H1 (cell line): ENCODE results near the gene FAM169A. TPM values are rescaled to one million over a fixed set of nuclear protein-coding genes. Genes with fewer than 3 reads are reported as not detected.

Experiments
- CTCF ChIA-PET: fragments of 300-600 bp; sonication (Branson Sonifier 250); formaldehyde crosslinking; loops from one replicate; lab custom pipeline; 2021; ENCODE audit not compliant: partially characterized antibody; lab: Charles Lee
- POLR2A ChIA-PET: fragments of 300-600 bp; sonication (Branson Sonifier 250); formaldehyde crosslinking; loops from one replicate; lab custom pipeline; 2021; ENCODE audit warnings: inconsistent platforms; ENCODE audit not compliant: partially characterized antibody; lab: Charles Lee
- DNase-seq, 2 experiments: peaks; one replicate each; pipeline versions ENCODE4 v3.0.0 to v3.0.0-alpha.2; 2010 to 2022; ENCODE audit warnings: low spot score in 2 of 2, low read depth in 1 of 2, mixed read lengths in 1 of 2
- FAIRE-seq: peaks from 2 replicates; lab custom pipeline; 2011; peaks lifted over from hg19 to GRCh38; lab: Jason Lieb, UNC
- H2AFZ ChIP-seq: 2 replicates; pipeline ENCODE4 v1.8.1; 2012; ENCODE audit warnings: low read length, inconsistent platforms
- H2AK5ac ChIP-seq: 2 replicates; pipeline ENCODE4 v1.6.1; 2013; ENCODE audit warnings: low read depth, low read length
- H2BK120ac ChIP-seq: replicated peaks from 2 replicates; pipeline ENCODE3; 2013; ENCODE audit warnings: low read depth, low read length, inconsistent platforms
- H2BK12ac ChIP-seq: 2 replicates; pipeline ENCODE4 v1.6.1; 2013; ENCODE audit warnings: low read depth, low read length
- H2BK15ac ChIP-seq: 2 replicates; pipeline ENCODE4 v1.6.1; 2013; ENCODE audit warnings: low read length
- H2BK20ac ChIP-seq: 2 replicates; pipeline ENCODE4 v1.6.1; 2013; ENCODE audit warnings: low read length
- H2BK5ac ChIP-seq: 2 replicates; pipeline ENCODE4 v1.6.1; 2013; ENCODE audit warnings: low read depth, low read length
- H3K14ac ChIP-seq: 2 replicates; pipeline ENCODE4 v1.6.1; 2013; ENCODE audit warnings: inconsistent platforms; ENCODE audit not compliant: insufficient read length
- H3K18ac ChIP-seq: 2 replicates; pipeline ENCODE4 v1.6.1; 2013; ENCODE audit warnings: low read length; ENCODE audit errors: extremely low read depth
- H3K23ac ChIP-seq: 2 replicates; pipeline ENCODE4 v1.6.1; 2013; ENCODE audit warnings: inconsistent platforms; ENCODE audit not compliant: insufficient read length
- H3K23me2 ChIP-seq: 2 replicates; pipeline ENCODE4 v1.6.1; 2013; ENCODE audit warnings: low read depth, low read length
- H3K27ac ChIP-seq: 2 replicates; pipeline ENCODE4 v1.6.1; 2011; ENCODE audit warnings: low read depth, low read length, inconsistent platforms
- H3K27me3 ChIP-seq, 4 experiments: replicated peaks in 1 of 4; 1 replicate in 1 of 4; 2 replicates in 3 of 4; pipeline versions ENCODE4 v1.6.1 to v1.8.1; 2011 to 2013; ENCODE audit warnings: low read length in 3 of 4, mild to moderate bottlenecking in 3 of 4, inconsistent platforms in 2 of 4, mixed read lengths in 2 of 4, moderate library complexity in 1 of 4; ENCODE audit not compliant: control insufficient read depth in 3 of 4, insufficient read depth in 3 of 4; ENCODE audit errors: extremely low read depth in 1 of 4
- H3K36me3 ChIP-seq, 4 experiments: 2 replicates each; pipeline versions ENCODE4 v1.6.1 to v1.8.1; 2011 to 2013; ENCODE audit warnings: mild to moderate bottlenecking in 4 of 4, low read length in 3 of 4, moderate library complexity in 2 of 4, control low read depth in 1 of 4, inconsistent platforms in 1 of 4; ENCODE audit not compliant: insufficient read depth in 4 of 4, control insufficient read depth in 2 of 4
- H3K4ac ChIP-seq: replicated peaks from 2 replicates; pipeline ENCODE3; 2013; ENCODE audit warnings: low read length, low read depth, mixed read lengths, inconsistent platforms; ENCODE audit not compliant: insufficient read length
- H3K4me1 ChIP-seq, 4 experiments: replicated peaks in 1 of 4; 1 replicate in 1 of 4; 2 replicates in 3 of 4; pipeline versions ENCODE4 v1.6.1 to v1.8.1; 2011 to 2013; ENCODE audit warnings: low read length in 3 of 4, inconsistent platforms in 2 of 4, mixed read lengths in 1 of 4; ENCODE audit not compliant: insufficient read depth in 4 of 4, control insufficient read depth in 3 of 4
- H3K4me2 ChIP-seq, 2 experiments: 2 replicates each; pipeline versions ENCODE4 v1.6.1 to v1.8.1; 2011 to 2013; ENCODE audit warnings: low read depth in 2 of 2, low read length in 2 of 2, control low read depth in 1 of 2, inconsistent platforms in 1 of 2, mild to moderate bottlenecking in 1 of 2; ENCODE audit not compliant: insufficient read depth in 1 of 2
- H3K4me3 ChIP-seq, 4 experiments: fragments of 200-600, 300-600 bp in 1 of 4; sonication (generic), shearing (Covaris generic), sonication (Bioruptor Twin) in 1 of 4; 2 replicates each; pipeline versions ENCODE4 v1.5.1 to v1.8.1; 2011 to 2016; ENCODE audit warnings: low read length in 4 of 4, low read depth in 3 of 4, control low read depth in 2 of 4, inconsistent platforms in 2 of 4, mild to moderate bottlenecking in 2 of 4, mixed read lengths in 1 of 4, moderate library complexity in 1 of 4; ENCODE audit not compliant: insufficient read depth in 2 of 4; ENCODE audit errors: extremely low read depth in 1 of 4
- H3K56ac ChIP-seq: replicated peaks from 2 replicates; pipeline ENCODE3; 2013; ENCODE audit warnings: low read depth, mild to moderate bottlenecking, mixed read lengths, low read length, inconsistent platforms; ENCODE audit not compliant: insufficient read length
- H3K79me1 ChIP-seq: 2 replicates; pipeline ENCODE4 v1.6.1; 2013; ENCODE audit warnings: low read depth, low read length, control low read depth
- H3K79me2 ChIP-seq, 2 experiments: 2 replicates each; pipeline versions ENCODE4 v1.6.1 to v1.8.1; 2012 to 2013; ENCODE audit warnings: low read length in 2 of 2, mild to moderate bottlenecking in 2 of 2, inconsistent platforms in 1 of 2; ENCODE audit not compliant: insufficient read depth in 2 of 2, control insufficient read depth in 1 of 2
- H3K9ac ChIP-seq, 4 experiments: replicated peaks in 1 of 4; 1 replicate in 1 of 4; 2 replicates in 3 of 4; pipeline versions ENCODE4 v1.6.1 to v1.8.1; 2011 to 2013; ENCODE audit warnings: low read depth in 3 of 4, low read length in 3 of 4, control low read depth in 2 of 4, mild to moderate bottlenecking in 2 of 4, moderate library complexity in 2 of 4, inconsistent platforms in 1 of 4; ENCODE audit errors: extremely low read depth in 1 of 4
- H3K9me3 ChIP-seq, 2 experiments: 2 replicates each; pipeline versions ENCODE4 v1.6.1 to v1.8.1; 2012 to 2013; ENCODE audit warnings: mild to moderate bottlenecking in 2 of 2, moderate library complexity in 2 of 2, control low read depth in 1 of 2, inconsistent platforms in 1 of 2, low read depth in 1 of 2, low read length in 1 of 2, mixed read lengths in 1 of 2; ENCODE audit not compliant: insufficient read depth in 2 of 2
- H4K20me1 ChIP-seq, 2 experiments: replicated peaks in 1 of 2; 2 replicates each; pipeline versions ENCODE3 to v1.8.1; 2011 to 2013; ENCODE audit warnings: inconsistent platforms in 2 of 2, low read length in 2 of 2, mild to moderate bottlenecking in 1 of 2; ENCODE audit not compliant: insufficient read depth in 2 of 2, control insufficient read depth in 1 of 2
- H4K5ac ChIP-seq: 2 replicates; pipeline ENCODE4 v1.6.1; 2013; ENCODE audit warnings: low read length, low read depth, mixed read lengths, inconsistent platforms; ENCODE audit not compliant: insufficient read length
- H4K8ac ChIP-seq: 2 replicates; pipeline ENCODE4 v1.8.0; 2013; ENCODE audit warnings: mild to moderate bottlenecking, moderate library complexity, low read length, inconsistent platforms; ENCODE audit not compliant: insufficient read depth; ENCODE audit errors: extremely low read depth
- H4K91ac ChIP-seq: replicated peaks from 2 replicates; pipeline ENCODE3; 2013; ENCODE audit warnings: low read length, mixed read lengths, inconsistent platforms; ENCODE audit not compliant: insufficient read length
- CHD1 ChIP-seq: IDR thresholded peaks from 2 replicates; pipeline ENCODE4 v1.6.1; 2012; ENCODE audit warnings: low read depth, low read length, improper control_type of control experiment
- CTCF ChIP-seq, 3 experiments: IDR thresholded peaks; 1 replicate in 2 of 3; 2 replicates in 1 of 3; pipeline versions ENCODE4 v1.5.1 to v1.6.1; 2011; ENCODE audit warnings: low read length in 3 of 3, mild to moderate bottlenecking in 3 of 3, inconsistent platforms in 2 of 3, low read depth in 1 of 3, moderate library complexity in 1 of 3; ENCODE audit not compliant: insufficient read depth in 1 of 3; ENCODE audit errors: control extremely low read depth in 1 of 3
- NANOG ChIP-seq: IDR thresholded peaks from 2 replicates; pipeline ENCODE4 v1.6.1; 2011; ENCODE audit warnings: low read length, low read depth, mild to moderate bottlenecking, inconsistent platforms; ENCODE audit not compliant: insufficient read depth, poor library complexity, severe bottlenecking
- RAD21 ChIP-seq, 2 experiments: IDR thresholded peaks in 1 of 2; conservative IDR thresholded peaks in 1 of 2; 2 replicates each; pipeline ENCODE4 v1.6.1; 2011; ENCODE audit warnings: low read depth in 2 of 2, low read length in 2 of 2, improper control_type of control experiment in 1 of 2, inconsistent platforms in 1 of 2, mild to moderate bottlenecking in 1 of 2, moderate library complexity in 1 of 2
- RBBP5 ChIP-seq: IDR thresholded peaks from 2 replicates; pipeline ENCODE4 v1.7.1; 2012; ENCODE audit warnings: low read depth, mild to moderate bottlenecking, inconsistent platforms, low read length, moderate library complexity, borderline replicate concordance
- WGBS, 2 experiments: shearing (Covaris generic) in 1 of 2; methylation state at CpG; one replicate each; pipeline versions ENCODE4 v1.1.6 to v1.1.7; 2013 to 2015; ENCODE audit warnings: low lambda C conversion rate in 2 of 2, mixed read lengths in 2 of 2, inconsistent platforms in 1 of 2, low coverage in 1 of 2, missing lambda C conversion rate in 1 of 2; ENCODE audit not compliant: insufficient replicate concordance in 2 of 2, insufficient coverage in 1 of 2, insufficient read length in 1 of 2; ENCODE audit errors: extremely low coverage in 1 of 2, missing lambda C conversion rate in 1 of 2; 5-methylcytosine and 5-hydroxymethylcytosine counted together
- polyA plus RNA-seq, 7 experiments: library from polyadenylated mRNA; depleted of rRNA in 3 of 7; stranded (reverse) in 5 of 7; unstranded in 2 of 7; fragments of >200 nt in 5 of 7; fragments of 200-250 nt in 2 of 7; gene quantifications; 1 replicate in 5 of 7; 2 replicates in 1 of 7; 4 replicates in 1 of 7; pipeline versions ENCODE4 v1.2.1 to v1.2.3, GENCODE V29; 2011 to 2013; ENCODE audit warnings: missing spikeins in 2 of 7, mixed read lengths in 2 of 7
- total RNA-seq: library from RNA; stranded (reverse); fragmentation: NEBNext Ultra II Directional; extraction: Animal tissue kit (Norgen Biotek cat#: 25700); gene quantifications from 2 replicates; pipeline ENCODE4 v1.2.1, GENCODE V29; 2021

Gene FAM169A
- total and polyA plus RNA-seq, 2 of the 8 experiments (the other 6 are each of a cell fraction or from before 2014, with no cell fraction given), result 12.6 to 83.1 TPM

- H3K23me2 ChIP-seq, result no peaks in the 10 kb centered on the region; the same call in 1 of the 2 replicates
- H3K4me2 ChIP-seq, result peak overlapping the region; percentile 67 to 84
- H3K9me3 ChIP-seq, result no peaks in the 10 kb centered on the region
- H3K18ac ChIP-seq, result no peak overlapping the region
- TF ChIP-seq NANOG, result no peak
- no peak for TF ChIP-seq CHD1
- TF ChIP-seq CTCF (IDR thresholded peaks at IDR 0.05; ENCODE audit: control extremely low read depth in 1 of 3, insufficient read depth in 1 of 3, low read depth in 1 of 3, low read length in 3 of 3), result peak in 2 of 3 experiments; percentile 8 to 47; a peak in 2 of 4 replicates
- peak; percentile 17 to 24; a peak in 2 of 4 replicates for TF ChIP-seq RAD21 (IDR thresholded peaks at IDR 0.05 in 1 of 2, conservative IDR thresholded peaks at IDR 0.05 in 1 of 2; ENCODE audit: low read depth in 2 of 2, low read length in 2 of 2)
- TF ChIP-seq RBBP5, result no peak
- no peak overlapping the region for H2BK5ac ChIP-seq
- peak overlapping the region; percentile 86 to 100 (median 93) for H3K4me3 ChIP-seq
- H2BK120ac ChIP-seq, result no peak overlapping the region
- DNase-seq, result no peak
- H3K56ac ChIP-seq, result no peak overlapping the region
- H2AK5ac ChIP-seq, result no peak overlapping the region
- H3K79me2 ChIP-seq, result peaks cover 12 to 45% of the 10 kb centered on the region in 2 experiments
- POLR2A ChIA-PET, result interaction anchor here (0.7 to 1.5 kb wide), 4 partner anchors 8 to 644 kb away, joined by 3 to 8 read pairs (median 6); partner anchors contain the start of gene FAM169A
- H2BK12ac ChIP-seq, result no peak overlapping the region
- H3K4ac ChIP-seq, result no peak overlapping the region
- H3K27ac ChIP-seq, result no peak overlapping the region
- H3K14ac ChIP-seq, result no peak overlapping the region
- no peak overlapping the region for H4K91ac ChIP-seq
- WGBS, 2 experiments, result 7% methylated on average over 10 of the region's 10 CpGs; no CpG with 5 or more reads in 1 of the 2 experiments
- H2BK15ac ChIP-seq, result no peak overlapping the region; the same call in 1 of the 2 replicates
- H3K23ac ChIP-seq, result no peak overlapping the region
- peak overlapping the region; percentile 92 for H2AFZ ChIP-seq
- peaks cover 0 to 4% (median 2%) of the 10 kb centered on the region in 4 experiments; a peak in 2 of 7 replicates for H3K4me1 ChIP-seq
- H3K36me3 ChIP-seq, result peaks cover 0 to 33% (median 17%) of the 10 kb centered on the region in 4 experiments; a peak in 7 of 8 replicates
- no peak overlapping the region for H4K8ac ChIP-seq
- H4K5ac ChIP-seq, result no peak overlapping the region
- H2BK20ac ChIP-seq, result no peak overlapping the region
- no peaks in the 10 kb centered on the region for H3K27me3 ChIP-seq
- CTCF ChIA-PET, result interaction anchor here (0.7 to 2.7 kb wide), 18 partner anchors 8 to 284 kb away, joined by 3 to 10 read pairs (median 4); no protein-coding TSS in a partner anchor
- peaks cover 3% of the 10 kb centered on the region; the same call in 1 of the 2 replicates for H3K79me1 ChIP-seq
- no peak for FAIRE-seq
- H4K20me1 ChIP-seq, result peaks cover 0 to 3% of the 10 kb centered on the region in 2 experiments
- H3K9ac ChIP-seq, result peak overlapping the region in 3 of 4 experiments; percentile 49 to 54 (median 49); a peak in 6 of 7 replicates
These were observed 99.8 kb downstream of the FAM169A start for GRCh38 chr5:74766418-74766848.
